ENCODE measurements around the gene SNX25. TPM values are rescaled to one million over a fixed set of nuclear protein-coding genes. Genes with fewer than 3 reads are reported as not detected.

Gene SNX25
- total RNA-seq, 4 donors from 2014 or later, result 12.4 to 92.4 (median 17.8) TPM

DNA sequence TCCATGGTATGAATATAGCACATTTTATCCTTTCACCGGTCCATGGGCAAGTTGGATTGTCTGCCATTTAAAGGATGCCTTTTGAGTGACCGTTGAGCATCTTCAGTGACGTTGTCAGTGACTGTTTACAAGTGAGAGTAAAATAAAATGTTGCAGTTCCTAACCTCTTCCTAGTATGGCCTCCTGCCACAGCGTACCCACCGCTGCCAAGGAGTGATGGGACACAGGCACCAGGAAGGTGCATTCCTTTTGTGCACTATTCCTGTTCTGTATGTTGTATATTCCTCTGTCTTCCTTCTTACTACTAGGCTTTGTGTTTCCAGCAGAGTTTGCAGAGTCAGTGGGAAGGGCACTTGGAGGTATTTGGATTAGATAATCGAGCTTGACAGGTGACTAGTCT, 61.5 kb downstream of the SNX25 start:
- TF ChIP-seq POLR2A (IDR thresholded peaks at IDR 0.05), result no peak
- TF ChIP-seq, protein P1, sequence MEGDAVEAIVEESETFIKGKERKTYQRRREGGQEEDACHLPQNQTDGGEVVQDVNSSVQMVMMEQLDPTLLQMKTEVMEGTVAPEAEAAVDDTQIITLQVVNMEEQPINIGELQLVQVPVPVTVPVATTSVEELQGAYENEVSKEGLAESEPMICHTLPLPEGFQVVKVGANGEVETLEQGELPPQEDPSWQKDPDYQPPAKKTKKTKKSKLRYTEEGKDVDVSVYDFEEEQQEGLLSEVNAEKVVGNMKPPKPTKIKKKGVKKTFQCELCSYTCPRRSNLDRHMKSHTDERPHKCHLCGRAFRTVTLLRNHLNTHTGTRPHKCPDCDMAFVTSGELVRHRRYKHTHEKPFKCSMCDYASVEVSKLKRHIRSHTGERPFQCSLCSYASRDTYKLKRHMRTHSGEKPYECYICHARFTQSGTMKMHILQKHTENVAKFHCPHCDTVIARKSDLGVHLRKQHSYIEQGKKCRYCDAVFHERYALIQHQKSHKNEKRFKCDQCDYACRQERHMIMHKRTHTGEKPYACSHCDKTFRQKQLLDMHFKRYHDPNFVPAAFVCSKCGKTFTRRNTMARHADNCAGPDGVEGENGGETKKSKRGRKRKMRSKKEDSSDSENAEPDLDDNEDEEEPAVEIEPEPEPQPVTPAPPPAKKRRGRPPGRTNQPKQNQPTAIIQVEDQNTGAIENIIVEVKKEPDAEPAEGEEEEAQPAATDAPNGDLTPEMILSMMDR (IDR thresholded peaks at IDR 0.05), result no peak
- no peak for DNase-seq
- Histone ChIP-seq H3K27ac (no peak overlapping the region), H3K27me3 (no peaks in the 10 kb centered on the region), H3K9me3 (no peaks in the 10 kb centered on the region), H3K4me1 (no peaks in the 10 kb centered on the region), H3K4me3 (no peak overlapping the region), H3K36me3 (peaks cover 0 to 14% (median 0%) of the 10 kb centered on the region in 3 donors)

DNA sequence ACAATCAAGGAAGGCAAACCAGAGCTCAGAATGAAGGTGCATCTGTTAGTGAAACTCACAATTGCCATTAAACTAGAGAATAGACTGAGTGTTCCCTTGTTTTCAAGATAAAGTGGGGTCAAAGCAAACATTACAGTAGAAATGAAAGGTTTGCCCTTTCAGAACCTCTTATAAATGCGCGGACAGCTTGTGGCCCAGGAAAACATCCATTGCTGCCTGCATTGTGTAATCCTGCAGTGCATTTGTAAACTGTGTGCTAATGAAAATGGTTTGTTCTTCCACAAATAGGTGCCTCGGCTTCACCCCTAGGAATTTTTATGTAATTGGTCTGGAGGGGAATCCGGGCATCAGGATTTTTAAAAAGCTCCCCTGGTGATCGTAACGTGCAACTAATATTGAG, 62.8 kb downstream of the SNX25 start:
- no peak overlapping the region for H3K27ac ChIP-seq
- TF ChIP-seq POLR2A (IDR thresholded peaks at IDR 0.05), result no peak
- TF ChIP-seq, protein P1 (IDR thresholded peaks at IDR 0.05), result no peak
- no peak overlapping the region for H3K4me3 ChIP-seq
- DNase-seq, result no peak
- no peaks in the 10 kb centered on the region for H3K27me3 ChIP-seq
- H3K9me3 ChIP-seq, result no peaks in the 10 kb centered on the region
- H3K4me1 ChIP-seq, result no peaks in the 10 kb centered on the region
- H3K36me3 ChIP-seq, result peaks cover 0 to 9% (median 0%) of the 10 kb centered on the region in 3 donors

DNA sequence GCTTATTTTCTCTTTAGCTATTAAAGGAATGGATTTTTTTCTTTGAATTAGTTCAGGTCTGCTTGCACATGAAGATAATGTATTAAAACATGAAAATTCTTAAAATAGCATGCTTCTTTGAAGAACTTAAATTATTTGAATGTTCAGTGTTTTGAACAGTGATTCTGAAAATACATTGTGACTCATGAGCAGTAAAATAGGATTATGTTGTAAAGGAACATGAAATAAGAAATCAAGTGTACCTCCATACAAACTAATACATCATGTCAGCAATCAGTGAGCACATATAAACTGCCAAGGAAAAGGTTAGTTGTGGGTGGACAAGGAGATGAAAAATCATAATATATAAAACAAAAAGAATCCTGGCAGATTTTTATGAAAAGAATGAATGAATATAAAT, 66.1 kb downstream of the SNX25 start:
- Histone ChIP-seq H3K4me3 (no peak overlapping the region), H3K27ac (no peak overlapping the region), H3K9me3 (no peaks in the 10 kb centered on the region), H3K36me3 (no peaks in the 10 kb centered on the region), H3K27me3 (no peaks in the 10 kb centered on the region), H3K4me1 (no peaks in the 10 kb centered on the region)
- no peak for TF ChIP-seq POLR2A (IDR thresholded peaks at IDR 0.05)
- TF ChIP-seq, protein P1 (IDR thresholded peaks at IDR 0.05), result no peak
- DNase-seq, result no peak

DNA sequence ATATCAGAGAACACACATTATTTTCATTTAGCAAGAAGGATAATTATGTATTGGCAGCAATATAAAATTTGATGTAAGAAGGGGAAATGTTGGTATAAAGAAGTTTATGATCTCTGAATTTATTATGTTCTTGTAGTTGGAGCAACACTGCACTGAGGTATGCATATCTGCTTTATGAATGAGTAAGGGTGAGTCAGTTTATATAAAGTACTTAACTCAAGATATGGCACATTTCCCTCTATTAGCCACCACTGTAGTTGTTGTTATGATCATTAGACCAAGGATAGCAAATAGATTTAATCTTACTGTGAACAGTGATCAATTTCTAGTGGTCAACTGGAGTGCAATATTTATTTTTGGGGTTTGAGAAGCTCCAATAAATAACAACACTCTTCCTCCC, 66.6 kb downstream of the SNX25 start:
- TF ChIP-seq, protein P1 (IDR thresholded peaks at IDR 0.05), result no peak
- no peak for TF ChIP-seq POLR2A (IDR thresholded peaks at IDR 0.05)
- H3K27ac ChIP-seq, result no peak overlapping the region
- no peaks in the 10 kb centered on the region for H3K27me3 ChIP-seq
- no peaks in the 10 kb centered on the region for H3K9me3 ChIP-seq
- no peak overlapping the region for H3K4me3 ChIP-seq
- no peaks in the 10 kb centered on the region for H3K4me1 ChIP-seq
- no peaks in the 10 kb centered on the region for H3K36me3 ChIP-seq
- DNase-seq, result no peak

DNA sequence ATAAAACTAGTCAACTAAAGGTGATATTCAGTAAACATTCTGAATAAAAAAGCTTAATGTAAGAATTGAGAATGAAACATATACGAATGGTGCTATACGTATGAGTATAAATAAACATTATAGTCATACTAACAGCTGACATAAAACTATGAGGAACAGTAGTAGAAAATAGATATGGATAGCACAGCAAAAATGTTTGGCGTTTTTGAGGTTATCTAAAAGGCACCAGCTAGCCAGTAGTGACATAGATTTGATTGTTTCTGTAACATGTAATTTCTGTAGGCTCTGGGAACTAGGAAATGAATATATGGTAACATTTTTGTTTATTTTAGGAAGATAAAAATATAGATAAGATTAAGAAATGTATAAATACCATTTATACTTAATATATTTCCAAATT, 69.3 kb downstream of the SNX25 start:
- DNase-seq, result no peak
- Histone ChIP-seq H3K4me3 (no peak overlapping the region), H3K27me3 (no peaks in the 10 kb centered on the region), H3K36me3 (no peaks in the 10 kb centered on the region), H3K27ac (no peak overlapping the region), H3K4me1 (no peaks in the 10 kb centered on the region), H3K9me3 (no peaks in the 10 kb centered on the region)
- no peak for TF ChIP-seq POLR2A (IDR thresholded peaks at IDR 0.05)
- TF ChIP-seq, protein P1 (IDR thresholded peaks at IDR 0.05), result no peak

DNA sequence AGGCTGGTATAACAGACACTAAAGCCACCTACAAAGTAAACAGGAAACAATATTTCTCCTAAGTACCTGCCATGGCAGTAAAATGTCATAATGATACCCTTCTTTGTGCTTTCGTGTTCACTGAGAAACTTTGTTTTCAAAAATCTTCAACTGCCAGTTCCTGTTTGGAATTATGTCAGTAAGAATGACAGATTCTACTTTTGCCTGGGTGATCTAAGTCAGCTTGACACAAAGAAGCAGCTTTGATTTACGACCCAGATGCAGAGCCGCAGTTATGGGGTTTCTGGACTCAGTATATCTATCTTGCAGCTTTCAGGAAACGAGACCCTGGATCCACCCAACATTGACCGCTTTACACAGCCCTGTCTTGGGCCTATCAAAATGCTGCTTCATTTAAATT, 71.2 kb downstream of the SNX25 start:
- Histone ChIP-seq H3K9me3 (no peaks in the 10 kb centered on the region), H3K4me3 (no peak overlapping the region), H3K27me3 (no peaks in the 10 kb centered on the region), H3K36me3 (no peaks in the 10 kb centered on the region), H3K27ac (no peak overlapping the region), H3K4me1 (no peaks in the 10 kb centered on the region)
- TF ChIP-seq POLR2A (IDR thresholded peaks at IDR 0.05), result no peak
- TF ChIP-seq, protein P1 (IDR thresholded peaks at IDR 0.05), result no peak
- no peak for DNase-seq

All from Peyer's patch (tissue), 4 donors.